AG09319 (cell line): ENCODE data around the gene SLC24A4.

ENCODE experiments used
- DNase-seq: peaks from one replicate; pipeline ENCODE4 v3.0.0-alpha.2; 2010; ENCODE audit warnings: low read depth; ENCODE audit errors: extremely low read depth
- CTCF ChIP-seq: IDR thresholded peaks from 2 replicates; pipeline ENCODE4 v1.5.1; 2011; ENCODE audit warnings: low read depth, mild to moderate bottlenecking, inconsistent platforms, low read length, moderate library complexity

SLC24A4 gene

DNA sequence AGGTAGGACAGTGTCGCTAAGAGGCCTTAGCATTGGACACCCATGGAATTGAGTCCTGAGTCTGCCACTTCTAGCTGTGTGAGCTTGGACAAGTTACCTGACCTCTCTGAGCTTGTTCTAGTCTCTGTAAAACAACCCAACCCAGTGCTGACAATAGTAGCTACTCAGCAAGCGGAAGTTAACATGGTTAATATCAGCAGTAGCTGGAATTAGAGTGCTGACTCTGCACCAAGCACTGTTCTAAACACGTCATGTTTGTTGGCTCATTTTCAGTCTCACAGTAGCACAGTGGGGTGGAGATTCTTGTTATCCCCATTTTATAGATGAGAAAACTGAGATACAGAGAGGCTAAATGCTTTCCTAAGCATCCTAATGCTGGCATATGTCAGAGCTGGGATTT is 143.1 kb downstream of the SLC24A4 start:
- DNase-seq: no peak
- no peak for TF ChIP-seq CTCF

DNA sequence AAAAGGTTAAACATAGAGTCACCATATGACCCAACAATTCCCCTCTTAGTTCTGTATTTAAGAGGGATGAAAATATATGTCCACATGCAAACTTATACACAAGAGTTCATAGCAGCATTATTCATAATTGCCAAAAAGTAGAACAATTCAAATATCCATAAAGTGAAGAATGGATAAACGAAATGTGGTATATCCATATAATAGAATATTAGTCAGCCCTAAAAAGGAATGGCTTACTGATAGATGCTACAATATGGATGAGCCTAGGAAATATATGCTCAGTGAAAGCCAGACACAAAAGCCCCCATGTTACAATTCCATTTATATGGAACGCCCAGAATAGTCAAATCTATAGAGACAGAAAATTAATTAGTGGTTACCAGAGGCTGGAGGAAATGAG is 146.6 kb downstream of the SLC24A4 start:
- DNase-seq: no peak
- TF ChIP-seq CTCF: no peak

- TF ChIP-seq CTCF: no peak
- DNase-seq: peak; percentile 95
These were observed 147.2 kb downstream of the SLC24A4 start for GRCh38 chr14:92470215-92470614.

DNA sequence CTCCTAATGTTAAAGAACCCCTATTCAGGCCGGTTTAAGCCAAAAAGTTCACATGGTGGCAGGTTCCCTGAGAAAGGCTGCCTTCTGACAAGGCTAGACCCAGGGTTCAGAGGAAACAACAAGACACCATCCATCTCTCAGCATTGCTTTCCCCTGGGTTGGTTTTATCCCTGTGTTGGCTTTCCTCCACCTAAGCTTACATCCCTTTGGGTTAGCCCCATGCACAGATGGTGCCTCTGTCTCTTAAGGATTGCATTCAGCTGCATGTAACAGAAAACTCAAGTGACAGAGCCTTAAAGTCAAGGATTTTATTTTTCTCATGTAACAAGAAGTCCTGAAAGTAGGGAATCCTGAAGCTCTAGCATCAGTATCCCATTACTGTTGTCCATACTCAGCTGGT is 147.8 kb downstream of the SLC24A4 start:
- no peak for TF ChIP-seq CTCF
- no peak for DNase-seq

GRCh38 chr14:92471919-92472318 is 149.0 kb downstream of the SLC24A4 start:
- TF ChIP-seq CTCF: no peak
- peak; percentile 57 for DNase-seq

- no peak for TF ChIP-seq CTCF
- no peak for DNase-seq
These were observed 149.9 kb downstream of the SLC24A4 start for GRCh38 chr14:92472860-92473259.

- no peak for TF ChIP-seq CTCF
- DNase-seq: peak; percentile 70
These were observed 150.4 kb downstream of the SLC24A4 start for GRCh38 chr14:92473261-92473968.
